Upper lobe of right lung (tissue), 1 donor: ENCODE data around the gene METTL22. TPM values are rescaled to one million over a fixed set of nuclear protein-coding genes. Genes with fewer than 3 reads are reported as not detected.

ENCODE experiments used
- ATAC-seq: fragments of 200-7000 bp; cut with Tn5 transposase; one replicate; pipeline ENCODE4 v1.9.1; 2020; ENCODE audit warnings: mild to moderate bottlenecking, moderate library complexity
- DNase-seq: peaks from one replicate; pipeline ENCODE4 v3.0.0-alpha.2; 2020
- H3K27ac ChIP-seq: fragments of 200-600 bp; one replicate; pipeline ENCODE4 v1.8.0; 2022
- H3K27me3 ChIP-seq: fragments of 200-600 bp; one replicate; pipeline ENCODE4 v1.8.0; 2022; ENCODE audit warnings: mild to moderate bottlenecking
- H3K36me3 ChIP-seq: fragments of 200-600 bp; one replicate; pipeline ENCODE4 v1.8.0; 2022
- H3K4me1 ChIP-seq: fragments of 200-600 bp; one replicate; pipeline ENCODE4 v1.8.0; 2022
- H3K4me3 ChIP-seq: fragments of 200-600 bp; one replicate; pipeline ENCODE4 v1.8.0; 2022; ENCODE audit warnings: mild to moderate bottlenecking
- H3K9me3 ChIP-seq: fragments of 200-600 bp; one replicate; pipeline ENCODE4 v1.8.0; 2022
- intact Hi-C: fragments of 100-400 bp; cut with DNase I; formaldehyde crosslinking; loops from one replicate; pipeline ENCODE4 v1.11.0; 2022
- total RNA-seq: library from RNA; stranded (reverse); fragmentation: NEBNext Ultra II Directional; extraction: Animal tissue kit (Norgen Biotek cat#: 25700); gene quantifications from one replicate; pipeline ENCODE4 v1.2.1, GENCODE V29; 2021
- TF ChIP-seq, protein P1 (sequence below): fragments of 200-600 bp; IDR thresholded peaks from one replicate; pipeline ENCODE4 v1.8.0; 2022; ENCODE audit warnings: antibody characterized with exemption
- donor health status: DM: no; HTN: yes; CAD: no; lungs with severe emphysema.

Gene METTL22
- total RNA-seq, 1 donor from 2014 or later = 38.6 TPM

DNA sequence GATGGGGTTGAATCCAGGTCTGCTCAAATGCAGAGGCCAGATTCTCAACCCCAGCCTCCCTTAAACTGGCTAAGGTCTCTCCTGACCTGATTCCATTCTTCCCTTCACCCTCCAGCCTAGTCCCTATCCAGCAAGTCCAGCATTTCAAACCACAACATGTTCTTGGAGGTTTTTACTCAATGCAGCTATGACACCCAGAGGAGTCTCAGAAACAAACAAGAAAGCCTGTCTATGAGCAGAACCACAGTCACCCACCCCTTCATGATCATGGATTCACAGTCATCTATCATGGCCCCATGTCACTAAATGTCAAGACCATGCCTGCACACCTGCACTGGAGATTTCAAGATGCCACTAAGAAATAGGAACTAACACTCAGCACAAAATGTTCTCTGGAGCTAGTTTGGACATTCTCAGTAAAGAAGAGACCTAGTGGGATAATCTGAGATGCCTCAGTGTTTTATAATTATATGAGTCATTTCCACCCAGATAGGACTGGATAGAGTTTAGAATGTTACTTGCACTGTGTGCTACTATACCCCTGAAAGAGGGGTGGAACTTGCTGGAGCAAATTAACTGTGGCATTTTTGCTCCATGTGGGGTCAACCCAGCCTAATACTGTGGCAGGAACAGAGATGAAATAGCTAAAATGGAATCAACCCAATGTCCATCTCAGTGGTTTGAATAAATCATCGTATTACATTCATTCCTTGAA, 9.5 kb upstream of the METTL22 start:
- ATAC-seq (no peak), DNase-seq (no peak)
- Histone ChIP-seq H3K27me3 (peaks cover 15% of the 10 kb centered on the region), H3K4me3 (no peak overlapping the region), H3K27ac (no peak overlapping the region), H3K4me1 (no peaks in the 10 kb centered on the region), H3K9me3 (no peaks in the 10 kb centered on the region), H3K36me3 (no peaks in the 10 kb centered on the region)
- TF ChIP-seq, protein P1, sequence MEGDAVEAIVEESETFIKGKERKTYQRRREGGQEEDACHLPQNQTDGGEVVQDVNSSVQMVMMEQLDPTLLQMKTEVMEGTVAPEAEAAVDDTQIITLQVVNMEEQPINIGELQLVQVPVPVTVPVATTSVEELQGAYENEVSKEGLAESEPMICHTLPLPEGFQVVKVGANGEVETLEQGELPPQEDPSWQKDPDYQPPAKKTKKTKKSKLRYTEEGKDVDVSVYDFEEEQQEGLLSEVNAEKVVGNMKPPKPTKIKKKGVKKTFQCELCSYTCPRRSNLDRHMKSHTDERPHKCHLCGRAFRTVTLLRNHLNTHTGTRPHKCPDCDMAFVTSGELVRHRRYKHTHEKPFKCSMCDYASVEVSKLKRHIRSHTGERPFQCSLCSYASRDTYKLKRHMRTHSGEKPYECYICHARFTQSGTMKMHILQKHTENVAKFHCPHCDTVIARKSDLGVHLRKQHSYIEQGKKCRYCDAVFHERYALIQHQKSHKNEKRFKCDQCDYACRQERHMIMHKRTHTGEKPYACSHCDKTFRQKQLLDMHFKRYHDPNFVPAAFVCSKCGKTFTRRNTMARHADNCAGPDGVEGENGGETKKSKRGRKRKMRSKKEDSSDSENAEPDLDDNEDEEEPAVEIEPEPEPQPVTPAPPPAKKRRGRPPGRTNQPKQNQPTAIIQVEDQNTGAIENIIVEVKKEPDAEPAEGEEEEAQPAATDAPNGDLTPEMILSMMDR = no peak
- intact Hi-C loops = no loop called here

DNA sequence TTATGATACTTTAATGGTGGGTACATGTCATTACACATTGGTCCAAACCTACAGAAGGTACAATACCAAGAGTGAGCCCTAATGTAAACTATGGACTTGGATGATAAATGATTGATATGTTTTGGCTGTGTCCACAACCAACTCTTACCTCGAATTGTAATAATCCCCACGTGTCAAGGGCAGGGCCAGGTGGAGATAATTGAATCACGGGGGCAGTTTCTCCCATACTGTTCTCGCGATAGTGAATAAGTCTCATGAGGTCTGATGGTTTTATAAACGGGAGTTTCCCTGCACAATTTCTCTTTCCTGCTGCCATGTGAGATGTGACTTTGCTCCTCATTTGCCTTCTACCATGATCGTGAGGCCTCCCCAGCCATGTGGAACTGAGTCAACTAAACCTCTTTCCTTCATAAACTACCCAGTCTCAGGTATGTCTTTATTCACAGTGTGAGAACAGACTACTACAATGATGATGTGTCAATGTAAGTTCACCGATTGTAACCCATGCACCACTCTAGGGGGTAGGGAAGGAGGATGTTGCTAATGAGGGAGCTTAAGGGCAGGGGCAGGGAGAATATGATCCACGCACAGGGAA, 7.0 kb upstream of the METTL22 start:
- intact Hi-C loops = no loop called here
- Histone ChIP-seq H3K4me1 (no peaks in the 10 kb centered on the region), H3K9me3 (no peaks in the 10 kb centered on the region), H3K4me3 (no peak overlapping the region), H3K27me3 (peaks cover 11% of the 10 kb centered on the region), H3K27ac (no peak overlapping the region), H3K36me3 (no peaks in the 10 kb centered on the region)
- TF ChIP-seq, protein P1 = no peak
- DNase-seq (no peak), ATAC-seq (no peak)

DNA sequence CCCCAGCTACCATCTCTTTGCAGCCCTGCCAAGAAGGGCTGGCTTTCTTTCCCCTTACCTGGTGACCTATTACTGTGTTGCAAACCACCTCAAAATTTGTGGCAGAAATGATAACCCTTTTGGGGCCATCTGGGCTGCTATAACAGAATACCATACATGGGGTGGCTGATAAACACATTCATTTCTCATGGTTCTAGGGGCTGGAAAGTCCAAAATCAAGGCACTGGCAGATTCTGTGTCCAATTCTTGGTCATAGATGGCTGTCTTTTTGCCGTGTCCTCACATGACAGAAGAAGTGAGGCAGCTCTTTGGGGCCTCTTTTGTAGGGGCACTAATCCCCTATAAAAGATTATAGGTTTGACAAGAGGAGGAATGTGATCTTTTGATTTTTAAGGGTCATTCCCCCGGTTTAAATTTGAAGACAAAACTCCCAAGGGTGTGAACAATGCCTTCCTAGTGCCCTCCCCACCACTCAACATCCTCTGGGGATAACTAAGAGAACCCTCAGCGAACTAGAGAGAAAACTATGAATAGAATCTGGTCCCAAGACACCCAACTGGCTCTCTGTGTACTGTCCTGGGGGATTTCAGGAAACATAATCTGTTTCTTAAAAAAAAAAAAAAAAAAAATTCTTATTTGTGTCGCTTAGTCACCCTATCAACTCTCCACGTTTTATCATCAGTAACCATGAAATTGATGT, 1.7 kb upstream of the METTL22 start:
- TF ChIP-seq, protein P1 = no peak
- Histone ChIP-seq H3K27me3 (no peaks in the 10 kb centered on the region), H3K36me3 (no peaks in the 10 kb centered on the region), H3K4me3 (no peak overlapping the region), H3K27ac (no peak overlapping the region), H3K9me3 (no peaks in the 10 kb centered on the region), H3K4me1 (peaks cover 7% of the 10 kb centered on the region)
- DNase-seq (no peak), ATAC-seq (no peak)
- intact Hi-C loops = no loop called here

DNA sequence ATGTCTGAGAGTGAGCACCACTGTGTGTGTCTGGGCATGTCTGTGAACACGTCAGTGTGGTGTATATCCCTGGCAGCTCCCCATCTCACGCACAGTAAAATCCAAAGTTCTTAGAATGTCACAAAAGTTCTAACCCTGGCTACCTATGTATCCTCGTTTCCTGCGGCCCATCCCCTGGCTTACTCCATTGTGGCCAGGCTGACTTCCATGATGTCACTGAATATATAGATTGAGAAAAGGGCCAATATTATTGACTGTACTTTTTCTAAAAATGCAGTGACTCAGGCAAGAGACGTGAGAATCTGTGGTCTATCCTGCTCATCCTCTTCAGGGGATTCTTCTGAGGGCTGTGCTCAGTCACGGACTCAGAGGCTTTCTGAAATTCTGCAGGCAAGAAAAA, 963 bp upstream of the METTL22 start:
- Histone ChIP-seq H3K27me3 (no peaks in the 10 kb centered on the region), H3K36me3 (peaks cover 5% of the 10 kb centered on the region), H3K9me3 (no peaks in the 10 kb centered on the region), H3K4me1 (peaks cover 7% of the 10 kb centered on the region), H3K27ac (no peak overlapping the region), H3K4me3 (no peak overlapping the region)
- DNase-seq (no peak), ATAC-seq (no peak)
- intact Hi-C loops = no loop called here
- TF ChIP-seq, protein P1 = no peak

DNA sequence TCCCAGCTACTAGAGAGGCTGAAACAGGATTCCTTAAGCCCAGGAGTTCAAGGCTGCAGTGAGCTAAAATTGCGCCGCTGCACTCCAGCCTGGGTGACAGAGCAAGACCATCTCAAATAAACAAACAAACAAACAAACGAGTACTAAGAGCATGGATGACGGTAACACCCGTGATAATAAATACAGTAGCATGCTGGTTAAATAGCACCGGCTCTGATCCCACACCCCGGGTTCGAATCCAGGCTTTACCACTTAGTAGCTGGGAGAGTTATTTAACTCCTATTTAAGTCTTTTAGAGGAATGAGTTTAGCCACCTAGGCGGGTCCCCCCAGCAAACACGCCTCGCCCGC, 301 bp upstream of the METTL22 start:
- ATAC-seq (no peak), DNase-seq (no peak)
- Histone ChIP-seq H3K4me3 (peak overlapping the region; percentile 85), H3K27ac (peak overlapping the region; percentile 91), H3K9me3 (no peaks in the 10 kb centered on the region), H3K36me3 (peaks cover 12% of the 10 kb centered on the region), H3K4me1 (peaks cover 7% of the 10 kb centered on the region), H3K27me3 (no peaks in the 10 kb centered on the region)
- TF ChIP-seq, protein P1 = no peak
- intact Hi-C loops = no loop called here
